ENCODE results near the gene SHOX.

SHOX gene

DNA sequence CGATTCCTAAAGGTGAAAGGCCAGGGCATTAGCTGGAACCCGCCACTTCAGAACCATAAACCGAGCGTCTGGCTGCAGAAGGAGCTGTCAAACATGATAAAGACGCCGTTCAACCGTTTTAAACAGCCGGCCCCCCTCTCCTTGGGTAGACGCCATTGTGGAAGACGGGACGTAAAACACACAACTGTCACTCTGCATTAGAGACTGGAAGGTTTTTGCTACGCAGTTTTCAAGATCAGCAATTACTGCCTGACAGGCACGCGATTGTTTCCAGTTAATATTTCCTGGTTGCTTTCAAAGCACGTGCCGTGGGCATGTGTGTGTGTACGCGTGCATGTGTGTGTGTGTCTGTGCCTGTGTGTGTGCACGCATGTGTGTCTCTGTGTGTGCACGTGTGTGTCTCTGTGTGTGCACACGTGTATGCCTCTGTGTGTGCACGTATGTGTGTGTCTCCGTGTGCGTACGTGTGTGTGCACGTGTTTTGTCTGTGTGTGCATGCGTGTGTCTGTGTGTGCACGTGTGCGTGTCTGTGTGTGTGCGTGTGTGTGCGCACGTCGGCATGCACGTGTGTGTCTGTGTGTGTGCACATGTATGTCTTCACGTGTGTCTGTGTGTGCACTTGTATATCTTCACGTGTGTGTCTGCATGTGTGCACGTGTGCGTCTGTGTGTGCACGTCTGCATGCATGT is 48.8 kb downstream of the SHOX start:
- no peak overlapping the region for H3K27ac ChIP-seq
- TF ChIP-seq, protein P1, sequence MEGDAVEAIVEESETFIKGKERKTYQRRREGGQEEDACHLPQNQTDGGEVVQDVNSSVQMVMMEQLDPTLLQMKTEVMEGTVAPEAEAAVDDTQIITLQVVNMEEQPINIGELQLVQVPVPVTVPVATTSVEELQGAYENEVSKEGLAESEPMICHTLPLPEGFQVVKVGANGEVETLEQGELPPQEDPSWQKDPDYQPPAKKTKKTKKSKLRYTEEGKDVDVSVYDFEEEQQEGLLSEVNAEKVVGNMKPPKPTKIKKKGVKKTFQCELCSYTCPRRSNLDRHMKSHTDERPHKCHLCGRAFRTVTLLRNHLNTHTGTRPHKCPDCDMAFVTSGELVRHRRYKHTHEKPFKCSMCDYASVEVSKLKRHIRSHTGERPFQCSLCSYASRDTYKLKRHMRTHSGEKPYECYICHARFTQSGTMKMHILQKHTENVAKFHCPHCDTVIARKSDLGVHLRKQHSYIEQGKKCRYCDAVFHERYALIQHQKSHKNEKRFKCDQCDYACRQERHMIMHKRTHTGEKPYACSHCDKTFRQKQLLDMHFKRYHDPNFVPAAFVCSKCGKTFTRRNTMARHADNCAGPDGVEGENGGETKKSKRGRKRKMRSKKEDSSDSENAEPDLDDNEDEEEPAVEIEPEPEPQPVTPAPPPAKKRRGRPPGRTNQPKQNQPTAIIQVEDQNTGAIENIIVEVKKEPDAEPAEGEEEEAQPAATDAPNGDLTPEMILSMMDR (IDR thresholded peaks at IDR 0.05) = no peak
- TF ChIP-seq ZFX (IDR thresholded peaks at IDR 0.05; ENCODE audit: borderline replicate concordance) = no peak

DNA sequence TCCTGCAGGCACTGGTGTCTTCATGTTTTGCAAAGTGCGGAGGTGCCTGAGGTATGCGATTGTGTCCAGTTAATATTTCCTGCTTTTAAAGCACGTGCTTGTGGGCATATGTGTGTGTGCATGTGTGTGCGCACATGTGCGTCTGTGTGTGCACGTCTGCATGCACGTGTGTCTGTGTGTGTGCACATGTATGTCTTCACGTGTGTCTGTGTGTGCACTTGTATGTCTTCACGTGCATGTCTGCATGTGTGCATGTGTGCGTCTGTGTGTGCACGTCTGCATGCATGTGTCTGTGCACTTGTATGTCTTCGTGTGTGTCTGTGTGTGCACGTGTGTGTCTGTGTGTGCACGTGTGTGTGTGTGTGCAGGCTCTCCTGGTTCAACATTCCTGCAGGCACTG is 49.5 kb downstream of the SHOX start:
- H3K27ac ChIP-seq = no peak overlapping the region
- no peak for TF ChIP-seq ZFX (IDR thresholded peaks at IDR 0.05; ENCODE audit: borderline replicate concordance)
- TF ChIP-seq, protein P1 (IDR thresholded peaks at IDR 0.05) = no peak

DNA sequence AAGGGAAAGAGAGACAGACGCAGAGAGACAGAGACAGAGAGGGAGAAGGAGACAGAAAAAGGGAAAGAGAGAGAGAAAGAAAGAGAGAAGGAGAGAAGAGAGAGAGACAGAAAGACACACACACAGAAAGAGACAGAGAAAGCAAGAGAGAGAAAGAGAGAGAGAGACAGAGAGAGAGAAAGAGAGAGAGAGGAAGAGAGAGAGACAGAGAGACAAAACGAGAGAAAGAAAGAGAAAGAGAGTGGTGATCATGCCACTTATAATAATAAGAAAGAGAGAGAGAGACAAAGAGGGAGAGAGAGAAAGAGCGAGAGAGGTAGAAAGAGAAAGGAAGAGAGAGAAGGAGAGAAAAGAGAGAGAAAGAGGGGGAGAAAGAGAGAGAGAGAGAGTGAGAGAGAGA is 51.4 kb downstream of the SHOX start:
- TF ChIP-seq, protein P1 (IDR thresholded peaks at IDR 0.05) = no peak
- TF ChIP-seq ZFX (IDR thresholded peaks at IDR 0.05; ENCODE audit: borderline replicate concordance) = no peak
- H3K27ac ChIP-seq = no peak overlapping the region

DNA sequence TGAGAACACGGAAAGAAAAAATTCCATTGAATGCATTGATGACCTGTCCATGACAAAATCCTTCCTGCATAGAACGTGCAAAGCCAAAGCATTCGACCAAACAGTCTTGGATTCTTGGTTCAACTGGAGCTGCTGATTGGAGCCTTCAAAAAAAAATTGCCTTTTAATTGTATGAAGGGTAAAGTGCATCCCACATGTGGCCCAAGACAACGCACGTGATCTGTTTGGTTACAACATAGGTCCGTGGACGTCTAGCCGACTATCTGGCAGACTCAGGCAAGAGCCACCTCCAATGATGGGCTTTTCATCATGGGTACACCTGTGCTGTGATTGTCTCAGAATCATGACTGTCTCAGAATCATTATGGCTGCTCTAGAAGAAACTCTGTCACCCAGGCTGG is 52.3 kb downstream of the SHOX start:
- no peak overlapping the region for H3K27ac ChIP-seq
- TF ChIP-seq, protein P1 (IDR thresholded peaks at IDR 0.05) = no peak
- TF ChIP-seq ZFX (IDR thresholded peaks at IDR 0.05; ENCODE audit: borderline replicate concordance) = no peak

DNA sequence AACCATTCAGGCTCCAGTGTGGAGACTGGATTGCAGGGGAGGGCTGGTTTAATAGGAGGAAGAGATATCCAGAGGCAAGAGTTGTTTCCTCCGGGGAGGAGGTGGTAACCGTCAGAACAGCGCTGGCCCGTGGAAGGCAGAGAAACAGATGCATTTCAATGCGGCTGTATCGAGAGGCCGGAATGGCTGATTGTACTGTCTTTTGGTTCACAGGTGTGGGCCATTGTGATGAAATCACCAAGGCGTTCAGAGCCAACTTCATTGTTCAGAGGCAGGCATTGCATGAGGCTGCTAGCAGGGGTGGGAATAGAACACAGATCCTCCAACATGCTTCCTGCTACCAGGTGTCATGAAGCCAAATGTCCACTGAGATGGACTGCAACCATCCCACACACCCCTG is 53.0 kb downstream of the SHOX start:
- TF ChIP-seq ZFX (IDR thresholded peaks at IDR 0.05; ENCODE audit: borderline replicate concordance) = no peak
- TF ChIP-seq, protein P1 (IDR thresholded peaks at IDR 0.05) = no peak

DNA sequence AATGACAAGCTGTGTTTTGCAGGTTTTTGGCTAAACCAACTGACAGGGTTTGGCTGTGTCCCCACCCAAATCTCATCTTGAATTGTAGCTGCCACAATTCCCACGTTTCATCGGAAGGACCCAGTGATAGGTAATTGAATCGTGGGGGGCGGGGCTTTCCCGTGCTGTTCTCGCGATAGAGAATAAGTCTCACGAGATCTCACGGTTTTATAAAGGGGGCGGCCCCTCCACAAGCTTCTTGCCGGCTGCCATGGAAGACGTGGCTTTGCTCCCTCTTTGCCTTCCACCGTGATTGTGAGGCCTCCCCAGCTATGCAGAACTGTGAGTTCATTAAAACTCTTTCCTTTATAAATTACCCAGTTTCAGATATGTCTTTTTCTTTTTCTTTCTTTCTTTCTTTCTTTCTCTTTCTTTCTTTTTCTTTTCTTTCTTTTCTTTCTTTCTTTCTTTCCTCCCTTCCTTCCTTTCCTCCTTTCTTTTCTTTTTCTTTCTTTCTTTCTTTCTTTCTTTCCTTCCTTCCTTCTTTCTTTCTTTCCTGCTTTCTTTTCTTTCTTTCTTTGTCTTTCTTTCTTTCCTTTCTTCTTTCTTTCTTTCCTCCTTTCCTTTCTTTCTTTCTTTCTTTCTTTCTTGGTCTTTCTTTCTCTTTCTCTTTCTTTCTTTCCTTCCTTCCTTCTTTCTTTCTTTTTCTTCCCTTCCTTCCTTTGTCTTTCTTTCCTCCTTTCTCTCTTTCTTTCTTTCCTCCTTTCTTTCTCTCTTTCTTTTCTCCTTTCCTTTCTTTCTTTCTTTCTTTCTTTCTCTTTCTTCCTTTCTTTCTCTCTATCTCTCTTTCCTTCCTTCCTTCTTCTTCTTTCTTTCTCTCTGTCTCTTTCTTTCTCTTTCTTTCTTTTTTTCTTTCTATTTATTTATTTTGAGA is 54.8 kb downstream of the SHOX start:
- H3K27ac ChIP-seq = no peak overlapping the region
- no peak for TF ChIP-seq ZFX (IDR thresholded peaks at IDR 0.05; ENCODE audit: borderline replicate concordance)
- TF ChIP-seq, protein P1 (IDR thresholded peaks at IDR 0.05) = no peak

More for the DNA sequence above, 53.0 kb downstream of the SHOX start:
- H3K27ac ChIP-seq = no peak overlapping the region

DNA sequence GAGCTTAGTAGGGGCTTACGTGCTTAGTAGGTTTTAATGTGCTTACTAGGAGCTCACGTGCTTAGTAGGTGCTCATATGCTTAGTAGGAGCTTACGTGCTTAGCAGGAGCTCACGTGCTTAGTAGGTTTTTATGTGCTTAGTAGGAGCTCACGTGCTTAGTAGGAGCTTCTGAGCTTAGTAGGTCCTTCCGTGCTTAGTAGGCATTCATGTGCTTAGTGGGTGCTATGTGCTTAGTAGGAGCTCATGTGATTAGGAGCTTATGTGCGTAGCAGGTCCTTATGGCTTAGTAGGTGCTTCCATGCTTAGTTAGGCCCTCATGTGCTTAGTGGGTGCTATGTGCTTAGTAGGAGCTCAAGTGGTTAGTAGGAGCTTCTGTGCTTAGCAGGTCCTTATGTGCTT is 59.4 kb downstream of the SHOX start:
- no peak overlapping the region for H3K27ac ChIP-seq
- TF ChIP-seq, protein P1 (IDR thresholded peaks at IDR 0.05) = no peak
- TF ChIP-seq ZFX (IDR thresholded peaks at IDR 0.05; ENCODE audit: borderline replicate concordance) = no peak
